GM18951 (cell line): ENCODE measurements around the gene DDR1.
"Not testable (repeated sequence)": the region's sequence is repeated elsewhere in the genome, so short reads cannot be mapped to it uniquely, and the experiment has no call there.

Source experiments
- POLR2A ChIP-seq: IDR thresholded peaks from 4 replicates; pipeline ENCODE4 v1.6.1; 2011; ENCODE audit warnings: mild to moderate bottlenecking; ENCODE audit not compliant: insufficient read length, insufficient read depth; ENCODE audit errors: extremely low read depth
- in situ Hi-C: fragments of 300-500 bp; cut with MboI; formaldehyde crosslinking; loops from one replicate; pipeline ENCODE4 v1.12.0; 2022; ENCODE audit warnings: low sequenced_read_pairs, mixed read lengths, inconsistent platforms; ENCODE audit not compliant: unreplicated experiment

Gene DDR1

DNA sequence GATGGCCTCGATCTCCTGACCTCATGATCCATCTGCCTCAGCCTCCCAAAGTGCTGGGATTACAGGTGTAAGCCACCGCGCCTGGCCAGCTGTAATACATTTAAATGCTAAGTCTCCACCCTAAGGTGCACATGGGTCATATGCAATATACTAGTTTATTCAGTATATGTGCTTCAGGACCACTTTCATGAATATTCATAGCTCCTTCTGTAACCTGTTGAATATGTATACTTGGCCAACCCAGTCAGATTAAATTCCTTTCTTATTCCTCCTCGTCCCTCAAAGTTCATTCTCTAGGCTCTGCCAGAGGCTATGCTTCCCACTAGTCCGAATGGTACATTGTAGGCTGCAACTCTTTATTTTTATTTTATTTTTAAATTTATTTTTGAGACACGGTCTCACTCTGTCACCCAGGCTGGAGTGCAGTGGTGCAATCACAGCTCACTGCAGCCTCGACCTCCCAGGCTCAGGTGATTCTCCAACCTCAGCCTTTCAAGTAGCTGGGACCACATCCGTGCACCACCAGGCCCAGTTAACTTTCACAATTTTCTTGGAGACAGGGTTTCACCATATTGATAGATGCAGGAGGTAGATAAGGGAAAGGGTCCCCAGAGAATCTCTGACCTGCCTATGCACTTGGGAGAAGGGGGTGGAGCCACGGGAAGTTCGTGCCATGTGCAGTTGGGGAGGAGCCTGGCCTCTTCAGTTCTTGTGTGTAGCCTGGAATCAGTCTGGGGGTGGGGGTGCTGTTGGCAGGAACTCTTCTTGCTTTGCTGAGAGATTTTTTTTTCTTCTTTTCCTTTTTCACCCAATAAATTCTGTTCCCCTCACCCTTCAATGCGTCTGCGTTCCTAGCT, 41.3 kb upstream of the DDR1 start:
- no peak for TF ChIP-seq POLR2A
- in situ Hi-C loops, result no loop called here

DNA sequence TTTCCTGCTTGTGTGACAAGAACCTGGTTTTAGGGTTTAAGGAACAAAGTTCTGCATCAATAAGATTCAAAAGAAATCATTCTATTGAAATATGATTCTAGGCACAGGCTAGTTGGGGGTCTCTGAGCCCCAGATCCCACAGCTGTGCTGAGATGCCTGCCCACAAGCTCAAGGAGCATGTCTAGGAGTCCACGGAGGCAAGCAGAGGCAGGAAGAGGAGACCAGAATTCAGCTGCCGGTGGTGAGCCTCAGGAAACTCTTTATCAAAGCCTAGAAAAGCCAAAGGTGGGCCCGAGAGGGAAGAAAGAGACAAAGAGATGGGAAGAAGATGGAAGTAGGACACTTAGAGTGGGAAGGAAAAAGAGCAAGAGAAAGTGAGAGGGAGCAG, 40.7 kb upstream of the DDR1 start:
- in situ Hi-C loops, result no loop called here
- no peak for TF ChIP-seq POLR2A

DNA sequence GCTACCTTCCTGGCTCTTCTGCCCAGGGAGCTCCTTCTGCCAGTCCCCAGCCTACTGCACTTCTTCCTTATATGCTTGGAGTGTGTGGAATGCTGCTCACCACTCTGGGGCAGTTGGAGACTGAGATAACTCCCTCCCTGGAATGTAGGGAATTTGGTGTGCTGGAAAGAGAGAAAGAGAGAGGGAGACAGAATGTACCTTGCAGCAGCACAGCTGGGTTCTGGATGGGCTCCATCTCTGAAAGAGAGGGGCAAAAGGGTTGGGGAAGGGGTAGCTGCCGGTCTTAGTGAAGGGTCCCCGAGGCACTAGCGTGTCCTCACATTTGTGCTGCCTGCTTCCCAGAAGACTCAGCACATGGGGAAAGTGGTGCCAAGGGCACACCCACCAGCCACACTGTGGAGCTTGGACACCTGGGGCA, 40.2 kb upstream of the DDR1 start:
- in situ Hi-C loops, result no loop called here
- no peak for TF ChIP-seq POLR2A

DNA sequence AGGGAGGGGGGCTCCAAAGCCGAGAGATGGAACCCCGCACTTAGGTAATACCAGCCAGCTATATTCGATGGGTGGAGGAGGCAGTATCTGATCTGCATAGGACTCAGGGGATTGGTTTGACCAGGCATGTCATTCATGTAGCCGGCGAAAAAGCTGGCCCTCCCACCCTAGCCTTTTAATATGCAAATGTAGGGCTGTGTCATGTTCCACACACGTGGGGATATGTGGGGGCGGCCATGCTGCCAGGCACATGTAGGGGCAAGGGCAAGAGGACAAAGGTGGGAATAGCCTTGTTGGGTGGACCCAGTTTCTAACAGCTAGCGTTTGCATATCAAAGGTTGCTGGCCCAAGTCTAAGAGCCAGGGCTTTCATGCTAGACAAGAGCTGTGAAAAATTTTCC, 39.1 kb upstream of the DDR1 start:
- in situ Hi-C loops, result no loop called here
- TF ChIP-seq POLR2A, result no peak

DNA sequence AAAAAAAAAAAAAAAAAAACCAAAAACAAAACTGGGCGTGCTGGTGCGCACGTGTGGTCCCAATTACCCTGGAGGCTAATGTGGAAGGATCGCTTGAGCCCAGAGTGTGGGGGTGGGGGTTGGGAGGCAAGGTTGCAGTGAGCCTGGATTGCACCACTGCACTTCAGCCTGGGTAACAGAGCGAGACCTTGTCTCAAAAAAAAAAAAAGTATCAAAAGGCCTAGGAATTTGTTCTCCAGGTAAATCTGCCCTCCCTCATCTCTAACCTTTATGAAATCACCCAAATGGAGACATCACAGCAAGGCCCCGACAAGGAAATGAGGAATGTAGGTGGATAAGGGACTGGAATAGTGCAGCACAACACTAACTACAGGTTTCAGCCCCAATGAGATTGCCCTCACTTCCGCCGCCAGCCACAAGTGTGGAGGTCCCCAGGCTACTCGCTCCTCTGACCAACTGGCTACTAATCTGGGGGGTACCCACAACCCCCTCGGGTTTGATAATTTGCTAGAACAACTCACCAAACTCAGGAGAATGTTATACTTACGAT, 36.8 kb upstream of the DDR1 start:
- in situ Hi-C loops, result no loop called here
- TF ChIP-seq POLR2A, result no peak

DNA sequence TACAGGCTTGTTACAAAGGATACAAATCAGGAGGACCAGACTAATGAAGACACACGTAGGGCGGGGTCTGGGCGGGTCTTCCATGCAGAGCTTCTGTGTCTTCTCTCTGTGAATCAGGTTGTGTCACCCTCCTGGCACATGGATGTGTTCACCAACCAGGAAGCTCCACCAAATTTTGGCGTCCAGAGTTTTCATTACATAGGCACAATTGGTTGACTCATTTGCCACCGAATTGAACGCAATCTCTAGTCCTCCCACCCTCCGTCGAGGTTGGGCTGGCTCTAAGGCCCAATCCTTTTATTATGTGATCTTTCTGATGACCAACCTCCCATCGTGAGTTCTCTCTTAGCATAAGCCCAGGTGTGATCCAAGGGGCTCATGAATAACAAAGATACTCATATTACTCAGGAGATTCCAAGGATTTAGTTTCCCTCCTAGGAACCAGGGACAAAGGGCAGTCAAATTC, 36.3 kb upstream of the DDR1 start:
- in situ Hi-C loops, result no loop called here
- TF ChIP-seq POLR2A, result no peak

DNA sequence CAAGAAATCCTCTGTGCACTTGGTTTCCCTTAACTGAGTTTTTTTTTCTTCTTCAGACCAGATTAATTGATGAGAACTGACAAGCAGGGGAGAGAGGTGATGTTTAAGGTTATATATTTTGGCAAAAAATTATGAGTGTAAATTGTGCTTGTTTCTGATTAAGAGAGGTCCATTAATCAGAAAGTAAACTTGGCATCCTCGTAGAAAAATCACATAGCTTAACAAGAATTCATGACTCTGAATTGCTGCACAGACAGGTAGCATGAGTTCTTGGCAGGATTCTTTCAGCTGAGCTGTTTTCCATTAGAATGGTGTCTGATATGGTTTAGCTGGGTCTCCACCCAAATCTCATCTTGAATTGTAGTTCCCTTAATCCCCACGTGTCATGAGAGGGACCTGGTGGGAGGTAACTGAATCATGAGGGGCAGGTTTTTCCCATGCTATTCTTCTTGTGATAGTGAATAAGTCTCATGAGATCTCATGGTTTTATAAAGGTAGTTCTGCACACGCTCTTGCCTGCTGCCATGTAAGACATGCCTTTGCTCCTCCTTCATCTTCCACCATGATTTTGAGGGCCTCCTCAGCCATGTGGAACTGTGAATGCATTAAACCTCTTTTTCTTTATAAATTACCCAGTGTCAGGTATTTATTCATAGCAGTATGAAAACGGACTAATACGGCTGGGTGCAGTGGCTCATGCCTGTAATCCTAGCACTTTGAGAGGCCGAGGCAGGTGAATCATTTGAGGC, 34.2 kb upstream of the DDR1 start:
- in situ Hi-C loops, result no loop called here
- no peak for TF ChIP-seq POLR2A

DNA sequence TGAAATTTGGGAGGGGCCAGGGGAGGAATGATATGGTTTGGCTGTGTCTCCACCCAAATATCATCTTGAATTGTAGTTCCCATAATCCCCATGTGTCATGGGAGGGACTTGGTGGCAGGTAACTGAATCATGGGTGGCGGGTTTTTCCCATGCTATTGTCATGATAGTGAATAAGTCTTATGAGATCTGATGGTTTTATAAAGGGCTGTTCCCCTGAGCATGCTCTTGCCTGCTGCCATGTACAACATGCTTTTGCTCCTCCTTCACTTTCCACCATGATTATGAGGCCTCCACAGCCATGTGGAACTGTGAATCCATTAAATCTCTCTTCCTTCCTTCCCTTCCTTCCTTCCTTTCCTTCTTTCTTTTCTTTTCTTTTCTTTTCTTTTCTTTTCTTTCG, 31.9 kb upstream of the DDR1 start:
- in situ Hi-C loops, result not testable (repeated sequence)

DNA sequence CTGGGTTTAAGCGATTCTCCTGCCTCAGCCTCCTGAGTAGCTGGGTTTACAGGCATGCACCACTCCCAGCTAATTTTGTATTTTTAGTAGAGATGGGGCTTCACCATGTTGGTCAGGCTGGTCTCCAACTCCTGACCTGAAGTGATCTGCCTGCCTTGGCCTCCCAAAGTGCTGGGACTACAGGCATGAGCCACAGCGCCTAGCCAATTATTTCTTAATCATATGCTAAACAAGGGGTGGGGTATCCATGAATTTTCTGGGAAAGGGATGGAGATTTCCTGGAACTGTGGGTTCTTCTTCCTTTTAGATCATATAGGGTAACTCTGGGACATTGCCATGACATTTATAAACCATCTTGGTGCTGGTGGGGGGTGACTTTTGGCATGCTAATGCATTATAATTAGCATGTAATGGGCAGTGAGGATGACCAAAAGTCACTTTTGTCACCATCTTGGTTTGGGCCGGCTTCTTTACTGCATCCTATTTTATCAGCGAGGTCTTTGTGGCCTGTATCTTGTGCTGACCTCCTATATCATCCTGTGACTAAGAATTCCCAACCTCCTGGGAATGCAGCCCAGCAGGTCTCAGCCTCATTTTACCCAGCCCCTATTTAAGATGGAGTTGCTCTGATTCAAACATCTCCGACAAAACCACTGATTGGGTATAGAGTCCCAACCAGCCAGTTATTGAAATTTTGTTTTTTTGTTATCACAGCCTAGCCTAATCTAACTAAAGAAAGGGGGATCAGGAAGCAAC, 29.9 kb upstream of the DDR1 start:
- in situ Hi-C loops, result no loop called here
- TF ChIP-seq POLR2A, result no peak

DNA sequence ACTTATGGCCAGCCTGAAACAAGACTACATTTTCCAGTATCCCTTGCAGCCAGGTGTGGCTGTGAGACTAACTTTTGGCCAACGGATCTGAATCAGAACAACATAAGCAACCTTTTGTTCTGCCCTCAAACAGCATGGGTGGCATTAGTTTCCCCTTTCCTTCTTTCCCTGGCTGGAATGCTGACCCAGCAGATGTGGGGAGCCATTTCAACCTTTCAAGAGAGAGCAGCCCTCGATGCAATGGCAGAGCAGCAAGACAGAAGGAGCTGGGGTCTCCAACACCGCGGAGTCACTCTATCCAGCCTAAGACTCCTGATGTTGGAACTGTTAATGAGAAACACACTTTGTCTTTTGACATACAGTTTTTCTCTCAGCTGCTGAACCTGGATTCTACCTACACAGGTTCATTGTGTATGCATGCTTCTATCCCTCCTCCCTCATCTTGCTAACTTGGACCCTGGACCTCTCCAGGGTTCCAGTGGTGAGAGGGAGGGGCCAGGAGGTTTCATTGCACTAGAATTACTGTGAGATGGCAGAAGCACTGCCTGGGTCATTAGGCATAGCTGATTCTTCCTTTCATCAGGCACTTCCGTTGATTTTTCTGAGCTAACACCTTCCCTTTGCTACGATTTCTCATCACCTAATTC, 28.8 kb upstream of the DDR1 start:
- in situ Hi-C loops, result no loop called here
- TF ChIP-seq POLR2A, result no peak

DNA sequence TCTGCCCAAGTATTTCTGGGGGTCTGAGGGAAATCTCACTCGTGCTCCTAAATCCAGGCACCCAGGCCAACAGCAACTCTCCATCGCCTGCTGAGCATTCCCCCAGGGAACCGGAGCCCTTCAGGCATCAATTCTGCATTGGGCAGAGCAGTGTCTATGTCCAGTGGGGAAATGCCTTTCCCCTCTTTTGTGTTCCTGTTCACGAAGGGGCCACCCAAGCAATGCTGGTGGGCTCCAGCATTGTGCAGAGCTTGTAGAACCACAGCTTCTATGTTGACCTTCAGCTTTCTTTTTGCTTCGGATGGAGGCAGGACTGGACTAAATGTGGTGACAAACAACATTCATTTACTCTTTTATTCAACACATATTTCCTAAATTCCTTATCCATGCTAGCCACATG, 27.2 kb upstream of the DDR1 start:
- in situ Hi-C loops, result no loop called here
- no peak for TF ChIP-seq POLR2A

DNA sequence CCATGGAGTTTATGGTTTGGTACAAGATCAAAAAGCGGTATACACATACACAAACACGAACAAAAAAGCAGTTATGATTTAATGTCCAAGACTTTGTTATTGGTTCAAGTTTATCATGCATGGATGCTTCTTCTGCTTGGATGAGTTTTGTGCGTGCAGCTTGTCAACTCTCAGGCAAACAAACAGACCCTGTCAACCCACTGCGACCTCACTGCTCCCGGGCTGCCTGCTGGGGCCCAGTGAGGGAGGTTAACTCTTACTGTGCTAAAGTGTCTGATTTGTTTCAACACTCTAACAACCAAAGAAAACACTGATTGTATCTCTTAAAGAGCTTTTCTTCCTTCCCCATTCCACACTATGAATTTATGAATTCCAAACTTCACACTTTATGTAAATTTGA, 26.8 kb upstream of the DDR1 start:
- TF ChIP-seq POLR2A, result no peak
- in situ Hi-C loops, result no loop called here

DNA sequence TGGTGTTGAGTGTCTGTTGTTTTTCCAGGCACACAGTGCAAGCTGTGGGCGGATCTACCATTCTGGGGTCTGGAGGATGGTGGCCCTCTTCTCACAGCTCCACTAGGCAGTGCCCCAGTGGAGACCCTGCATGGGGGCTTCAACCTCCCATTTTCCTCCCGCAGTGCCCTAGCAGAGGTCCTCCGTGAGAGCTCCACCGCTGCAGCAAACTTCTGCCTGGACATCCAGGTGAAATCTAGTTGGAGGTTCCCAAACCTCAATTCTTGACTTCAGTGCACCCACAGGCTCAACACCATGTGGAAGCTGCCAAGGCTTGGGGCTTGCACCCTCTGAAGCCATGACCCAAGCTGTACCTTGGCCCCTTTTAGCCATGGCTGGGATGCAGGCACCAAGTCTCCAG, 24.6 kb upstream of the DDR1 start:
- in situ Hi-C loops, result not testable (repeated sequence)
